ENCODE results near the gene DEPDC5.
"Not testable (repeated sequence)": the region's sequence is repeated elsewhere in the genome, so short reads cannot be mapped to it uniquely, and the experiment has no call there.

The DEPDC5 gene

GRCh38 chr22:31815383-31815814, 61.6 kb downstream of the DEPDC5 start:
- DNase-seq = not testable (repeated sequence)

- DNase-seq = no peak
Measured at GRCh38 chr22:31816750-31817149, 62.9 kb downstream of the DEPDC5 start.

DNA sequence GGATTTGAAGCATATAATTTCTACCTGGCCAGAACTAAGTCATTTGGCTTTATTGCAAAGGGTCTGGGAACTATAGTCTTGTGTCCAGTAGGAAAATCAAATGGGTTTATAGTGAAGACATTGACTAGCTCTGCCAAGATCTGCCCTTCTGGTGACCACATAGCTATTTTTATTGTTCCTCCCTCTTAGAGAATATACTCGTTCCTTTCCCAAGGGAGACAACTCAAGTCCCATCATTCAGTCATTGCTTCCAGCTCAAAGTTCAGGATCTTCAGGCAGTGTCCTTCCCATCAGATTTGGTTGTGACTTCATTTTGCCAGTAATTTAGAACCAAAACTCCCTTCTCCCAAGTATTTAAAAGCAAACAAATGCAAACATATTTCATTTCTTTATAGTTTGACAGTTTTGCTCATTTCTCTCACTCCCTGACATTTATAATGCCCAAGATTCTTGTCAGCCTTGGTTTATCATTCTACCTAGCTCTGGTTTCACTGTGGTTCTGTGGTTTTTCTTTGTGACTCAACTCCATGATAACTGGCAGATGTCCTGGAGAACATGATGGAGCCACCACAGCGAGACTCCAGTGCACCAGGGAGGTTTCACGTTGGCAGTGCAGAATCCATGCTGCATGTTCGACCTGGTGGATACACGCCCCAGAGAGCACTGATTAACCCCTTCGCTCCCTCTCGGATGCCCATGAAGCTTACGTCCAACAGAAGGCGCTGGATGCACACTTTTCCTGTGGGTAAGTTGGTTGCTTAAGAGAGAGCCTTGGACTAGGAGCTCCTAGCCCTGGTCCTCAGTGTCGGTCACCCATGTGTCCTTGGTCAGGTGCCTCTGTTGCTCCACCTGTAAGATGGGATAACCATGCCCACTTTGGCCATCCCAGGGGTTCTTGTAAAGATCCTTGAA, 64.9 kb downstream of the DEPDC5 start:
- no peak for DNase-seq

DNA sequence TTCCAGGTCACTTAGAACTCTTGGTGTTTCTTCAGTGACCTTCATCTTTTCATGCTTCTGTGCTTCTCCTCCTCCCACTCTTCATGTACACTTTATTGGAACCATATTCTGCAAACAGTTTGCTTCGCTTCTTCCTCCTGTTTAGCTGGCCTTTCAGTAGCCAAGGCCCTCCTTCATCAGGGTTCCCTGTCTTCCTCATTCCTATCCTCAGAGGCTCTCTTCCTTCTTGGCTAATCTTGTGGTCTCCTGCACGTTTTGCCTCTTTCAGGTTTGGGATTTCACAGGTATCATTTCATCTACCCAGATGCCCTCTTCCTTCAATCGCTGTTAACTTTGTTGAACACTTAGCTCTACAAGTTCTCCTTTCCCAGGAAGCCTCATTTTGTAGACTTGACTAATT, 66.8 kb downstream of the DEPDC5 start:
- no peak for DNase-seq

GRCh38 chr22:31821572-31821971, 67.8 kb downstream of the DEPDC5 start:
- no peak for DNase-seq

GRCh38 chr22:31822523-31822922, 68.7 kb downstream of the DEPDC5 start:
- no peak for DNase-seq

- DNase-seq = no peak
Measured at GRCh38 chr22:31825513-31825912, 71.7 kb downstream of the DEPDC5 start.

- no peak for DNase-seq
Measured at GRCh38 chr22:31826443-31826842, 72.6 kb downstream of the DEPDC5 start.

- no peak for DNase-seq
Measured at GRCh38 chr22:31828739-31829138, 74.9 kb downstream of the DEPDC5 start.

DNA sequence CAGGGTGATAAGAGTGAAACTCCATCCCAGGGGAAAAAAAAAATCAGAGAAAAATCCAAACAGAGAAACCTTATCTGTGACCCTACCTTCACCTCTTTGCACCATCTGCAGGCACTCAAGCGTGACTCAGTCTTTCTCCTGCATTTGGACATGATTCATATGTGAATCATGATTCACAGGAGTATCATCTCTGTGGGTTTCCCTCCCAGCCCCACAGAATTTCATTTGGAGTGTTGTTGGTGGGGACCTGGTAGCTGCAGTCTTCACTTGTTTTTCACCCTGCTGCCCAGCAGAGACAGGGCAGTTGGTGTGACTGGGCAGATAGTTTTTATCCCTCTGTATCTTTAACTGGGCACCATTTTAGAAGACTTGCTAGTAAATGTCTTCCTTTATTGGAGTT, 75.7 kb downstream of the DEPDC5 start:
- DNase-seq = no peak

GRCh38 chr22:31830721-31831070, 76.9 kb downstream of the DEPDC5 start:
- no peak for DNase-seq

- DNase-seq = no peak
Measured at GRCh38 chr22:31833930-31834329, 80.1 kb downstream of the DEPDC5 start.

DNA sequence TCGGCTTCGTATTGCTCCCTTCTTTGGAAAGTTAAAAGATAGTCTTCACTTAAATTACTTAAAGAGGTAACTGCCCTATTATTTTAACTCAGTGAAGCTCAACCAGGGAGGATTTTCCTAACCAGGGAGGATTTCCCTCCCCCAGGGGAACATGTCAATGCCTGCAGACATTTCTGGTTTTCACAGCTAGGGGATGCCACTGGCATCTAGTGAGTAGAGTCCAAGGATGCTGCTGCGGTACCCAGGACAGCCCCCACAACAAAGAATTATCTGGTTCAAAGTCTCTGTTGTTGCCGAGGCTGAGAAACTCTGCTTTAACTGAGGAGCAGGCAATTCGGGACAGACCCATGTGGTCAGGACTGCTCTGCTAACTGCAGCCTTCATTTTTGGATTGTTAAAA, 82.2 kb downstream of the DEPDC5 start:
- no peak for DNase-seq

DNA sequence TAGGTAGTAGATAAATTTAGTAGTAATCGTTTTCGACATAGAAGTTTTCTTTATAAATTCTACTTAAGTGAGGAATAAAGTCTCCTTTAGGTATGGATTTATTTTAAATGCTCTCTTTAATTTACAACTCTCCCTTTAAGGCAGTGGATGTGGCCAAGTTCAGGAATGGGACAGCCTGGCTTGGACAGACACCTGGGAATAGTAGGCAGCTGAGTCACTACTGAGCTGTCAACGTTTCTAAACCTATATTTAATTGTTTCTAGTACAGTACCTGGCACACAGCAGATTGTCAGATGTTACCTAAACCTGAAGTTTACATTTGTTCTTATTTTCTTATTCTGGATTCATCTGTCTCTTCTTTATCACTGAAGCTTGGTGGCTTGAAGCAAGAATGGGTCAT, 85.1 kb downstream of the DEPDC5 start:
- DNase-seq = no peak

DNA sequence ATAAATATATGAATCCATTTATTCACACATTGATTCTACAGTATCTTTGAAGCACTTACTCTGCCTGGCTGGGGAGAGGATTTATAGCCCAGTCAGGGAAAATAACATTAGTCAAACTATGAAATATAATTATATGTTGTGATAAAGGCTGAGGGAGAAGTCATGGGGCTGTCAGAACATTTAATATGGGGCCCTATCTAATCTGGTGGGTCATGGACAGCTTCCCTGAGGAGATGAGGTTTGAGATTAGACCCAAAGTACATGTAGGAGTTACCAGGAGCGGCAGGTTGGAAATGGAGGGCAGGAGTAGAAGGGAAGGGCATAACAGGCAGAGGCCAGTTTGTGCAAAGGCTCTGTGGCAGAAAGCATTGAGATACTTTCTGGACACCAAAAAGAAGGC, 86.2 kb downstream of the DEPDC5 start:
- DNase-seq = no peak

GRCh38 chr22:31840585-31840984, 86.8 kb downstream of the DEPDC5 start:
- DNase-seq = no peak

DNA sequence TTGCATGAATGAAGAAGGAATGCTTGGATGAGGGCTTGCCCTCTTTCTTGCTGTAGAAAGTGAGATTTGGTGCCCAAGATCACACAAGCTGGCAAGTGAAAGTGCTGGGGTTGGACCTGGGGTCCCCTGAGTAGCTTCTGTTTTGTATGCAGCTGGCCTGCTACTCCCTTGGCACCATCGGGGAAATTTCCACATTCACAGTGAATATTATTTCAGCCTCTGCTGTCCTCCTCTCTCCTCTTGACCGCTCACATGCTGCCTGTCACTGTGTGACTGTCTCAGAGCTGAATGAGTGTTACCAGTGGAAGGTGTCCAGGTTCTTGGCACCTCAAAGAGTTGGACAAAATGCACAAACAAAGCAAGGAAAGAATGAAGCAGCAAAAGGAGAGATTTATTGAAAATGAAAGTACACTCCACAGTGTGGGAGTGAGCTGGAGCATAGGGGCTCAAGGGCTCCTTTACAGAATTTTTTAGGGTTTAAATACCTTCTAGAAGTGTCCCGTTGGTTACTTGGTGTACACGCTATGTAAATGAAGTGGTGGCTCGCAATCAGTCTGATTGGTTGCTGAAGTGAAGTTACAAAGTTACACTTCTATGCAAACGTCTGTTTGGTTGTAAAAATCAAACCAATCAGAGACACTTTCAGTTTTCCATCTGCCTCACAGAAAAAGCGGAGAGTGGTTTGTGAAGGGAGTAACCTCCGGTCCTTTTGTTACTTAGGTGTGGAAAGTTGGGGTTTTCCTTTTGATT, 87.4 kb downstream of the DEPDC5 start:
- no peak for DNase-seq

GRCh38 chr22:31843526-31843925, 89.7 kb downstream of the DEPDC5 start:
- DNase-seq = no peak

- no peak for DNase-seq
Measured at GRCh38 chr22:31844941-31845340, 91.1 kb downstream of the DEPDC5 start.

- DNase-seq = no peak
Measured at GRCh38 chr22:31846161-31847115, 92.6 kb downstream of the DEPDC5 start.

DNA sequence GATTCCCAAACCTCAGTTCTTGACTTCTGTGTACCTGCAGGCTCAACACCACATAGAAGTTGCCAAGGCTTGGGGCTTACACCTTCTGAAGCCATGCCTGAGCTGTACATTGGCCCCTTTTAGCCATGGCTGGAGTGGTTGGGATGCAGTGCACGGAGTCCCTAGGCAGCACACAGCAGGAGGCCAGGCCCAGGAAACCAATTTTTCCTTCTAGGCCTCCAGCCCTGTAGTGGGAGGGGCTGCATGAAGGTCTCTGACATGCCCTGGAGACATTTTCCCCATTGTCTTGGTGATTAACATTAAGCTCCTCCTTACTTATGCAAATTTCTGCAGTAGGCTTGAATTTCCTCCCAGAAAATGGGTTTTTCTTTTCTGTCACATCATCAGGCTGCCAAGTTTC, 94.6 kb downstream of the DEPDC5 start:
- DNase-seq = no peak

- no peak for DNase-seq
Measured at GRCh38 chr22:31850135-31850534, 96.3 kb downstream of the DEPDC5 start.
